Measurements from ENCODE around the gene CRISPLD2. TPM values are rescaled to one million over a fixed set of nuclear protein-coding genes. Genes with fewer than 3 reads are reported as not detected.
"Not testable (repeated sequence)": the region's sequence is repeated elsewhere in the genome, so short reads cannot be mapped to it uniquely, and the experiment has no call there.

The CRISPLD2 gene
- polyA plus RNA-seq, 1 donor from 2014 or later: not detected

DNA sequence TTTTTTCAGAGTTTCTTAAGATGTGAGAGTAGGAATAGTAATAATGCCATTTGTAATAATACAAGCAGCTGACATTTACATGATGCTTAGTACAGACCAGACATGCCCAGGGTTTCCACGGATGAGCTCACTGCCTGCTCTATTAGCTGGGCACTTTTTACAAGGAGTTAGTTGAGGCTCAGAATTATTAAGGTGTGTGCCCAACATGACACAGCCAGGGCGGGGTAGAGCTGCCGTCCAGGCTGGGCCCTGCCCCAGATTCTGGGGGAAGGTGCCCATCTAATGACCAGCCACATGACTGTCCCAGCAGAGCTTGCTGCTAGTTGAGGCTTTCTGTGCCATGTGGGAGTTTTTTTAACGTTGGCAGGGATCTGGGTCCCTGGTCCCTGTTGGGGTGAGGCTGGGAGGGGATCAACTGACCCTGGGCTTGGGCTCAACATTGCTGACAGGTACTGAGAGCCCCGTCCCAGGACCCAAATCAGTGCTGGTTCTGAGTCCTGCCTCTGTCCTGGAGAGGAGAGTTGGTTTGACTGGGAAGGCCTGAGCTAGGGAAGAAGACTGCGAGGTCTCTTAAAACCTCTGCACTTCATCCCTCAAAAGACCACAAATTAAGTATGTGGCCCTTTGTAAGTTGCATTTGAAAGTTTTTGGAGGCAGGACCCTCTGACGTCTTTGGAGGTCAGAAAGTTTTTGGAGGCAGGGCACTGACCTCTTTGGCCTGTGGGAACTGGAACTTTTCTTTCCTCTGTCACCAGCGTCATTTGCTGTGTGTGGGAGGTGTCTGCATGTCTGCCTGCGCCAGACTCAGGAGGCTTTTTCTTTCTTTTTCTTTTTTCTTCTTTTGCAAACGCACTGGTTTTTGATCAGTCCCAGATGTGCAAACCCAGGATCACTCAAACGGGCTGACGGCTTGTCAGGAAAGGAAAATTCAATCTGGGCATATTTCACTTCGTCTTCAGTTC is 2.2 kb downstream of the CRISPLD2 start:
- Mint-ChIP-seq H3K36me3 (no peaks in the 10 kb centered on the region), H3K9me3 (peaks cover 0 to 4% (median 0%) of the 10 kb centered on the region in 3 donors), H3K27me3 (peaks cover 29% of the 10 kb centered on the region), H3K27ac (no peak overlapping the region), H3K4me1 (peaks cover 5 to 8% (median 6%) of the 10 kb centered on the region in 3 donors), H3K4me3 (no peak overlapping the region)

DNA sequence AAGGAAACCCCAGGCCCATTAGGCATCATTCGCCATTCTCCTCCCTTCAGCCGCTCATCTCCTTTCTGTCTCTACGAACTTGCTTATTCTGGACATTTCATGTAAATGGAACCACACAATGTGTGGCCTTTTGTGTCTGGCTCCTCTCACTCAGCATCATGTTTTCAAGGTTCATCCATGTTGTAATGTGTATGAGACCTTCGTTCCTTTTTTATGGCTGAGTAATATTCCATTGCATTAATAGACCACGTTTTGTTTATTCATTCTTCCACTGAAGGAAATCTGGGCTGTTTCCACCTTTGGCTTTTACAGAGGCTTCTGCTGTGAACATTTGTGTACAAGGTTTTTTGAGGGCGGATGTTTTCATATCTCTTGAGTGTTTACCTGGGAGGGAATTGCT is 3.2 kb downstream of the CRISPLD2 start:
- no peak overlapping the region for H3K4me3 Mint-ChIP-seq
- H3K27ac Mint-ChIP-seq: no peak overlapping the region
- peaks cover 0 to 4% (median 0%) of the 10 kb centered on the region in 3 donors for H3K9me3 Mint-ChIP-seq
- H3K4me1 Mint-ChIP-seq: peaks cover 5 to 8% (median 6%) of the 10 kb centered on the region in 3 donors
- H3K27me3 Mint-ChIP-seq: peaks cover 33% of the 10 kb centered on the region
- no peaks in the 10 kb centered on the region for H3K36me3 Mint-ChIP-seq

- no peaks in the 10 kb centered on the region for H3K36me3 Mint-ChIP-seq
Observed at GRCh38 chr16:84823484-84823883, 3.7 kb downstream of the CRISPLD2 start.

GRCh38 chr16:84823926-84824325 is 4.1 kb downstream of the CRISPLD2 start:
- Mint-ChIP-seq H3K36me3 (no peaks in the 10 kb centered on the region), H3K4me1 (peaks cover 5 to 8% (median 6%) of the 10 kb centered on the region in 3 donors), H3K27ac (no peak overlapping the region), H3K9me3 (peaks cover 0 to 4% (median 0%) of the 10 kb centered on the region in 3 donors), H3K27me3 (peaks cover 36% of the 10 kb centered on the region), H3K4me3 (no peak overlapping the region)

More at GRCh38 chr16:84823484-84823883, 3.7 kb downstream of the CRISPLD2 start:
- H3K4me3 Mint-ChIP-seq: no peak overlapping the region
- H3K27me3 Mint-ChIP-seq: peaks cover 35% of the 10 kb centered on the region
- H3K4me1 Mint-ChIP-seq: peaks cover 5 to 8% (median 6%) of the 10 kb centered on the region in 3 donors
- H3K9me3 Mint-ChIP-seq: peaks cover 0 to 4% (median 0%) of the 10 kb centered on the region in 3 donors
- no peak overlapping the region for H3K27ac Mint-ChIP-seq

DNA sequence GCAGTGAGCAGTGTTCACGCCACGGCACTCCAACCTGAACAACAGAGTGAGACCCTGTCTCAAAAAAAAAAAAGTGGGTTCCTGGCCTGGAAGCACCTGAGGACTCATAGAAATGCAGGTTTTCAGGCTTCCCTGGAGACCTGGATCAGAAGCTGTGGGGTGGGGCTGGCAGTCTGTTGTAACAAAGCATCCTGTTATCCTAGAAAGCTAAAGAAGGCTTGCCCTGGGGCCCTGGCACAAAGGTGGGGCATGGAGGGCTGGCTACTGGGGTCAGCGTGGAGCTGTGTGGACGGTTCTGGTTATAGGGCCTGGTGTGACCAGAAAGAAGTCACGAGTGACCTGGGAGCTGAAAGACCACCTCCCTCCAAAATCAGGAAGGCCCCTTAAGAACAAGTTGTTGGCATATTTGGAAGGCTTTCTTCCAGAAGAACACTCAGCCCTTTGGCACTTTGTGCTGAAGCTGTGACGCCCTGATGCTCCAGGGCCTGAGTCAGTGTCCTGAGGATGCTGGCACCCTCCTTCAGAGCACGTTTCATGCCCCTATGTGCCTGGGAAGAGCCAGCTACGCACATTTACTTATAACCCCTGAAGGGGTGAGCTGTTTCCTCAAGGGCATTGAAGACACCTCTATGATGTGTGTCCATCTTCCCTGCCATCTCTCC is 6.2 kb downstream of the CRISPLD2 start:
- no peaks in the 10 kb centered on the region for H3K36me3 Mint-ChIP-seq
- no peaks in the 10 kb centered on the region for H3K4me1 Mint-ChIP-seq
- peaks cover 0 to 4% (median 0%) of the 10 kb centered on the region in 3 donors for H3K9me3 Mint-ChIP-seq
- H3K27me3 Mint-ChIP-seq: peaks cover 30% of the 10 kb centered on the region
- no peak overlapping the region for H3K27ac Mint-ChIP-seq
- no peak overlapping the region for H3K4me3 Mint-ChIP-seq

GRCh38 chr16:84826558-84826941 is 6.8 kb downstream of the CRISPLD2 start:
- Mint-ChIP-seq H3K36me3 (no peaks in the 10 kb centered on the region), H3K4me1 (no peaks in the 10 kb centered on the region), H3K9me3 (peaks cover 0 to 4% (median 0%) of the 10 kb centered on the region in 3 donors), H3K27ac (no peak overlapping the region), H3K4me3 (no peak overlapping the region), H3K27me3 (peaks cover 25% of the 10 kb centered on the region)

GRCh38 chr16:84827131-84827574 is 7.4 kb downstream of the CRISPLD2 start:
- H3K36me3 Mint-ChIP-seq: no peaks in the 10 kb centered on the region
- no peaks in the 10 kb centered on the region for H3K4me1 Mint-ChIP-seq
- no peak overlapping the region for H3K4me3 Mint-ChIP-seq
- peaks cover 21% of the 10 kb centered on the region for H3K27me3 Mint-ChIP-seq
- H3K9me3 Mint-ChIP-seq: peaks cover 0 to 4% (median 0%) of the 10 kb centered on the region in 3 donors
- H3K27ac Mint-ChIP-seq: no peak overlapping the region

DNA sequence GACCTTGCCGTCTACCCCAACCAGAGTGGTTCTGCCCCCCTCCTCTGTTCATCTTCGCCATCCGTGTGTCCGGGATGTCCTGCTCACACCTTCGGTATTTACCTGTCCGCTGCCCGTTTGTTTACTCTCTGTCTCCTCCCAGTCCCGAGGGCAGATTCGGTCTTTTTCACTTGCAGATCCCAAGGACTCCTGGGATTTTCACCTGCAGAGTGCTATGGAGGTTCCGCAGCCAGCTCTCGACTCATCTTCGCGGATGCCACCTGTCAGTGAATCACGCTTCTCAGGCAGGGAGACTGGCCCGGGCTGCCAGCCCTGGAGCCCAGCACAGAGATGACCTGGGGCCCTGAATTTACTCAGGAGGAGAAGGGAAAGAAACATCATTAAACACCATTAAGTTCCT is 8.1 kb downstream of the CRISPLD2 start:
- no peaks in the 10 kb centered on the region for H3K36me3 Mint-ChIP-seq
- H3K27me3 Mint-ChIP-seq: peaks cover 22% of the 10 kb centered on the region
- no peak overlapping the region for H3K27ac Mint-ChIP-seq
- H3K4me1 Mint-ChIP-seq: no peaks in the 10 kb centered on the region
- H3K9me3 Mint-ChIP-seq: peaks cover 0 to 4% (median 0%) of the 10 kb centered on the region in 3 donors
- no peak overlapping the region for H3K4me3 Mint-ChIP-seq

GRCh38 chr16:84828322-84828721 is 8.5 kb downstream of the CRISPLD2 start:
- H3K4me1 Mint-ChIP-seq: no peaks in the 10 kb centered on the region
- H3K9me3 Mint-ChIP-seq: peaks cover 0 to under 1% (median 0%) of the 10 kb centered on the region in 3 donors
- H3K27ac Mint-ChIP-seq: no peak overlapping the region
- H3K4me3 Mint-ChIP-seq: no peak overlapping the region
- peaks cover 18% of the 10 kb centered on the region for H3K27me3 Mint-ChIP-seq
- no peaks in the 10 kb centered on the region for H3K36me3 Mint-ChIP-seq

DNA sequence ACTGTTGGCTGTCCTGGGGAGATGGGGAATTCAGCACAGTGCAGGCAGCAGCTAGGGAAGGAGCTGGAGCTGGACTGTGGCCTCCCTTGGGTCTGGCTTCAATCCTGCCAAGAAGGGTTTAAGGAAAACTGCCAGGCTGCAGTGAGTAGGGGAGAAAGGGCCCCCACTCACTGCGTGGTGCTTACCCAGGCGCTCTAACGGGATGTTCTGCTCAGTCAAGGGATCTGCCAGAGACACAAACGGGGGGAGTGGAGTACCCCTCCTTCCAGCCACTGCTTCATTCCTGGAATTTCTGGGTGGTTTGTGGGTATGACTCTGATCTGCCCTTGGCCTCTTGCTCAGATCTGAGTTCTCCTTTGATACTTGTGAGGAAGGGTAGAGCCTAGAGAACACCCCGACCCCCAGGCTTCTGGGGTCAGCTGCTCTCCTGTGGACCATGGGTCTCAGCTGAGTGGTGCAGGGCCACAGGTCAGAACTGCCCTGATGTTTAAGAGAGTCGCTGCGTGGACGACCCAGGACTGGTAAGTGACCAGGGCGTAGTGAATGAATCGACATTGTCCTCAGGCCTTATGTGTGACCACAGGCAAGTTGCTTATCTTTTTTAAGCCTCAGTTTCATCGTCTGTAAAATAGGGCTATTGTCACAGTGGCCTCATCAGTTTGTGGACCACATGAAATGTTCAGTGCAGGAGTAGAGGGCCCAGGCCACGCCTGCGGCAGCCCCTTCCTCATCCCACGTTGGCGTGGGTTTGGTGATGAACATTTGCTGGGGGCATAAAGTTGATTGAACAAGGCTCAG is 9.6 kb downstream of the CRISPLD2 start:
- H3K4me1 Mint-ChIP-seq: no peaks in the 10 kb centered on the region
- H3K27me3 Mint-ChIP-seq: peaks cover 12% of the 10 kb centered on the region
- H3K27ac Mint-ChIP-seq: no peak overlapping the region
- no peaks in the 10 kb centered on the region for H3K36me3 Mint-ChIP-seq
- no peaks in the 10 kb centered on the region for H3K9me3 Mint-ChIP-seq
- H3K4me3 Mint-ChIP-seq: no peak overlapping the region

- H3K27me3 Mint-ChIP-seq: peaks cover 11% of the 10 kb centered on the region
Observed at GRCh38 chr16:84830765-84831384, 11.1 kb downstream of the CRISPLD2 start.

GRCh38 chr16:84831728-84832127 is 11.9 kb downstream of the CRISPLD2 start:
- H3K4me3 Mint-ChIP-seq, H3K4me1 Mint-ChIP-seq: not testable (repeated sequence)
- H3K27me3 Mint-ChIP-seq: peaks cover 11% of the 10 kb centered on the region

More at GRCh38 chr16:84830765-84831384, 11.1 kb downstream of the CRISPLD2 start:
- H3K9me3 Mint-ChIP-seq: no peaks in the 10 kb centered on the region
- H3K36me3 Mint-ChIP-seq: no peaks in the 10 kb centered on the region
- H3K27ac Mint-ChIP-seq: no peak overlapping the region
- H3K4me1 Mint-ChIP-seq: no peaks in the 10 kb centered on the region
- H3K4me3 Mint-ChIP-seq: no peak overlapping the region

DNA sequence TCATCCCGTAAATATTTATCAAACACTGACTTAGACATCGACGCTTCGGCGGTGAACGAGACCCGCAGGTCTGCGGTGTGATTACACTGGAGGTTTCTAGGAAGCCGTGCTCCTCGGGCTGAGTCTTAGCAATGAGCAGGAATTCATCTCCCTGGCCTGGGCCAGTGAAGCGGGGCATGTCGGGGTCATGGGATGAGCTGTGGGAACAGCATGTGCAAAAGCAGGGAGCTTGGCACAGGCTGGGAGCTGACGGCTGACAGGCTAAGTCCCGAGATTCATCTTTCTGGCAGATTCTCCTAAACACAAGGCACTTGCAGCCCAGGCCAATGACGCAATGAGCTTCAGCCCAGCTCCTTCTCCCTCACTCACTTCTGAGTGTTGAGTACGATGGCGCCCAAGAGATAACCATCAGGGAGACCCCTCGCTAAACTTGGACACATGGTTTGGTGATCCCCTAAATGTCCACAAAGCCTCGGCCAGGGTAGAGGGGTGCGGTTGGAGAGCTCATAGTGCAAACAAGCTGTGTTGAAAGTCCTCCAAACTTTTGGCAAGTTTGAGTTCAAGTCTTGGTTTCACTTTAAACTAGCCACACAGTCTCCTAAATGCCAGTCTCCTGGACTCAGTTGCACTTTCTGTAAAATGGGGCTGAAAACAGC is 12.8 kb downstream of the CRISPLD2 start:
- H3K27me3 Mint-ChIP-seq: peaks cover 13% of the 10 kb centered on the region
- H3K27ac Mint-ChIP-seq: no peak overlapping the region
- H3K4me3 Mint-ChIP-seq: no peak overlapping the region
- H3K4me1 Mint-ChIP-seq: no peaks in the 10 kb centered on the region
- H3K9me3 Mint-ChIP-seq: no peaks in the 10 kb centered on the region
- peaks cover under 1% of the 10 kb centered on the region for H3K36me3 Mint-ChIP-seq

More at GRCh38 chr16:84831728-84832127, 11.9 kb downstream of the CRISPLD2 start:
- not testable (repeated sequence) for H3K27ac Mint-ChIP-seq, H3K9me3 Mint-ChIP-seq, H3K36me3 Mint-ChIP-seq

DNA sequence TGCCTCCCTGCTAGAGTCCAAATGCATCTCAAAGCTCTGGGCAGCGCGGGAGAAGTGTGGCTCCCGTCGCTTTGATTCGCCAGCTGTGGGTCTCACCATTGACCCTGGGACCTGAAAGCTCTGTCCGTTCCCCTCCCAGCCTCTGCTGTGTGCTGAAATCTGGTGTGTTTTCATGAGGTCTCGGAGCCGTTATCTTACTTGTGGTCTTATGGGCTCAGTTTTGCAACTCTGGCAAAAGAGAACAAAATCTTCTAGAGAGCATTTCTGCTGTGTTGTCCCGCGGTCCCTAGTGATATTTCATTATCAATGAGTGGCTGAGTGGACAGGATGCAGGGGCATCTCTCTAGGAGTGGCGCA is 13.3 kb downstream of the CRISPLD2 start:
- H3K9me3 Mint-ChIP-seq: no peaks in the 10 kb centered on the region
- H3K4me1 Mint-ChIP-seq: no peaks in the 10 kb centered on the region
- H3K36me3 Mint-ChIP-seq: peaks cover 2% of the 10 kb centered on the region
- H3K27me3 Mint-ChIP-seq: peaks cover 11% of the 10 kb centered on the region
- H3K27ac Mint-ChIP-seq: no peak overlapping the region
- peak overlapping the region in 1 of 4 donors; percentile 3 for H3K4me3 Mint-ChIP-seq
